ENCODE measurements around the gene VOPP1. TPM values are rescaled to one million over a fixed set of nuclear protein-coding genes. Genes with fewer than 3 reads are reported as not detected.

The VOPP1 gene
- polyA plus RNA-seq, 3 donors, result 11.3 to 34.0 (median 27.9) TPM

DNA sequence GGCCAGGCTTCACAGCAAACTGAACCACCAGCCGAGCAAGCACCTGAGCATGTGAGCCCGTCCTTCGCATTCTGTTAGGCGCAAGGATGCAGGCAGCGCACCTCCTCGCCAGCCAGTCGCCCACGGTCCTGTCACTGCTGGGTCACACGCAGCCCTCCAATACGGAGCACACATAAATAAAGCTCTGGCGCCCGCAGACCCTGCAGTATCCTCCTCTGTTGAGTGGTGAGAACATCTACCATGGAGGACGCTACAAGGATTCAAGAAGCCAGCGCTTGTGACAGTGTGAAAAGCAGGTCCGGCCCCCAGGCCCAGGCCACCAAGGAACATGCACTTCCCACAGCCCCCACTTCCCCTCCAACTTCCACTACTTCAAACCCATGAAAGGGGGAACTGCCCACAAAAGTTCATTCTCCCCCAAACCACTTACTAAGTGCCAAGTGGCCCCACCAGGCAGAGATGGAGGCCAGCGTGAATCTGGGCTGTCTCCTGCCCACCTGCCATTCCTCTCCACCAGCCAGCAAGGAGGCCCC lies 34.8 kb downstream of the VOPP1 start:
- H3K27ac ChIP-seq (ENCODE audit: low read depth, low read length), result no peak overlapping the region
- WGBS, 3 donors, result 87 to 95% (median 92%) methylated on average over 16 of the region's 16 CpGs

DNA sequence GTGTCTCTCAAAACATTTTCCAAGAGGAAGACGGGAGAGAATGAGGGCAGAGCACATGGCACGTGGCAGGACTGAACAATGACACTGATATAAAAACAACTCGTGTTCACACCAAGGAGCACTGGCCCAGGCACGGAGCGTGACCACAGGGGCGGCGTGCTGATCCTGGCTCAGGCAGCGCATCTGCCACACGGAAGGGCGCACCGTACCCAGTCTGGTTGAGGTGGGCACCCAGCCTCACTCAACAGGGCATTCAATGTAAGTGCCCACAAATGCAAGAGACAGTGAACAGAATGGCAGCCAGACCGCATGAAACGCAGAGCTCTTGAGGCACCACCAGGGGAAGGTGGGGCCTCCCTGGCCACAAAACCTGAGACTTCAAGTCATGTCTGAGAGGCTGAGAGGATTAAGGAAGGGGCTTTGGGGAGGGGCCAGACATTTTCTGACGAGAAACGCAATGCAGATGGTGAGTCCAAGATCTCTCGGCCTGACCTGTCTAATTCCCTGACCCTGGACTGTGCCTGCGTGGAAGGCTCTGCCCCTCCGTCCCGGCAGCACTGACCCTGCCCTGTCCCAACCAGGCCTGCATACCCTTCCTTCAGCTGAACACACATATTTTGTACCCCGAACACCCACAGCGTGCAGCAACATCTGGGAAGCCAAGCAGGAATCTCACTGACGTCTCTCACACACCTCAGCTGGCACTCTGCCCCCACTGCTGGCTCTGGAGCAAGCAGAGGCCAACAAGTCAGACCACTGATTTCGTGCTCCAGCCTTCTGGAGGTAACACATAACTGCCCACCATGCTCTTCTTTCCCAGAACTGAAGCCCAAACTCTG lies 35.5 kb downstream of the VOPP1 start:
- 85 to 92% (median 91%) methylated on average over 23 of the region's 23 CpGs for WGBS, 3 donors
- no peak overlapping the region for H3K27ac ChIP-seq (ENCODE audit: low read depth, low read length)

DNA sequence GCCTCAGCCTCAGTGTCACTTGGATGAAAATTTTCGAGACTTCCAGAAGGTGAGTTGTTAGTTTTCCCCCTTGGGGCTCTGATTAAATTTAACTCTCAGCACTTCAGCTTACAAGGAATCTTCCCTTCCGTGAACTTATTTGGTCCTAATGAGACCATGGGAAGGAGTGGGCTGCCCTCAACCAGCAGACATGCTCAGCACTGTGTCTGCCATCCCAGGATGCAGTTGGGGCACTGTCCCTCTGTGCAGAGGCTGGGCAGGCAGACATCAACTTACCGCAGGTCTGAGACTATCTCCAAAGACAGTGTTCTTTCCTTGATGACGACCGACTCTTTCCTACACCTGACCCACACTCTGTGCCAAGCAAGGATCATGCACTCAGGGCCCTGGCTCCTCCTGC lies 36.7 kb downstream of the VOPP1 start:
- 84 to 89% (median 88%) methylated on average over 5 of the region's 5 CpGs for WGBS, 3 donors
- no peak overlapping the region for H3K27ac ChIP-seq (ENCODE audit: low read depth, low read length)

DNA sequence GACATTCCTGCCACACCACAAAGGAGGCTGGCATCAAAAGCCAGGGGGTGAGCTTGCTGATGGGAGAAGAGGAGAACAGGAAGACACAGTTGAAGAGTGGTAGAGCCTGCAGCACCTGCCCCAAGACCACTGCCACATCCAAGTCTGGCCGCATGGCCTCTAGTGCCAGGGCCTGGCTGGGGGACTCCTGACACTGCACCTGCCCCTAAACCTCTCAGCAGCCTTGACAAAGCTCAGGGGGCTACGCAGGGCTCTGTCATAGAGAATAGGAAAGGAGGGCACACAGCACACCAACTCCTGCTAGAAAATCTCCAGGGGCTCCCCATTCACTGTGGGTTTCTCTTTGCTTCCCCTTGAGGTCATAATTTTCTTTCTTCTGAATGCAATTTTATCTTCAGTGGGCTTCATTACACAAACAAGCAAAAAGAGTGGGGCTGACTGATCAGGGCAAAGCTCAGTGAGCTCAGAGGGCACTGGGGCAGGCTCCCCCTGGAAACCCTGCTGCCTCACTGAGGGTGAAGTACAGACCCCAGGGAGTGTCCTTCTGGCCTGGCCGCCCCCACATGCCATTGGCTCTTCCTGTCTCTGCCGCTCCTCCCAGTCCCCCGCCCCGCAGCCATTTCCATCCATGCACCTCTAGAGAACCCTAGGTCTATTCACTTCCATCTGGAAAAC lies 37.2 kb downstream of the VOPP1 start:
- WGBS, 3 donors, result 78 to 87% (median 86%) methylated on average over 6 of the region's 6 CpGs
- H3K27ac ChIP-seq (ENCODE audit: low read depth, low read length), result no peak overlapping the region

DNA sequence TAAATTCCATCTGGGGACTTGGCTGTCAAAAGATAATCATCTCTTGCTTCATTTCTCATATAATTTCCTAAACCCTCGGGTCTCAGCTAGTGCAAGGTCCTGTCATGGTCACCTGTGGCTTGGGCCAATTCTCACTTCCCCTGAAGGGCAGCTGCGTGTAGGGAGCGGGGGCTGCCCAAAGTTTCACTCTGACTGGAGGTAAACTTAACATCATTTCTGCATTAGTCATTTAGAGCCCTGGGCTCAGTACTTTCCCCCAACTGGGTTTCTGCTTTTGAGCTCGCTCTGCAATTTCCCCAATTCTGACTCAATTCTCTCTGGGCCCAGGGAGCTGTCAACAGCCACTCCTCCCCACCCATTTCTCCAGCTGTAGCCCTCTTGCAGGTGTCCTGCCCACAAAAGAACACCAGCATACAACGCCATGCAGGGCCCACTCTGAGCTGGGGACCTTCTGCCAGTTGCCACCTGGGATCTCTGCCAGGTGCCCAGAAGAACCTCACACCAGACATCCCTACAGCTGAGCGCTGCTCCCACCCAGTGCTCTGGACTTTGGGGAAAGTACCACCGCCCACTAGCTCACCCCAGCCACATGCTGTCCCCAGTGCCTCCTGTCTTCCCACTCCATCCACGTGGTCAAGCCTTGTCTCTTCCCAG lies 37.9 kb downstream of the VOPP1 start:
- no peak overlapping the region for H3K27ac ChIP-seq (ENCODE audit: low read depth, low read length)
- WGBS, 3 donors, result 50 to 78% (median 58%) methylated on average over 8 of the region's 8 CpGs

DNA sequence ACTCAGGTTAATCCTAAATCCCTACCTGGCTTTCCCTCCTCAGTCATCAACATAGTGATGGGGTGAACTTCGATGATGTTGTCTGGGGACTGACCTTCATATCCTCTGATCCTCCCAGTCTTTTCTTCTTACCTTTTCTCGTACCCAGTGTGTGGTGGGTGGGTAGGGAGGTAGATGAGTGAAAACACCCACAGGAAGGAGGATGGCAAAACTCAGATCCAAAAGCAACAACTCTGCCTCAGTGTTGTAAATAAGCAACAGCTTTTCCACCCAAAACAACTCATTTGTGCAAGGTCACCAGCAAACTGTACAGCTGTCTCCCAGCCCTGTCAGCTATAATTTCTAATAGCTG lies 38.6 kb downstream of the VOPP1 start:
- H3K27ac ChIP-seq (ENCODE audit: low read depth, low read length), result no peak overlapping the region
- WGBS, 3 donors, result 64 to 92% (median 66%) methylated on average over 2 of the region's 2 CpGs

DNA sequence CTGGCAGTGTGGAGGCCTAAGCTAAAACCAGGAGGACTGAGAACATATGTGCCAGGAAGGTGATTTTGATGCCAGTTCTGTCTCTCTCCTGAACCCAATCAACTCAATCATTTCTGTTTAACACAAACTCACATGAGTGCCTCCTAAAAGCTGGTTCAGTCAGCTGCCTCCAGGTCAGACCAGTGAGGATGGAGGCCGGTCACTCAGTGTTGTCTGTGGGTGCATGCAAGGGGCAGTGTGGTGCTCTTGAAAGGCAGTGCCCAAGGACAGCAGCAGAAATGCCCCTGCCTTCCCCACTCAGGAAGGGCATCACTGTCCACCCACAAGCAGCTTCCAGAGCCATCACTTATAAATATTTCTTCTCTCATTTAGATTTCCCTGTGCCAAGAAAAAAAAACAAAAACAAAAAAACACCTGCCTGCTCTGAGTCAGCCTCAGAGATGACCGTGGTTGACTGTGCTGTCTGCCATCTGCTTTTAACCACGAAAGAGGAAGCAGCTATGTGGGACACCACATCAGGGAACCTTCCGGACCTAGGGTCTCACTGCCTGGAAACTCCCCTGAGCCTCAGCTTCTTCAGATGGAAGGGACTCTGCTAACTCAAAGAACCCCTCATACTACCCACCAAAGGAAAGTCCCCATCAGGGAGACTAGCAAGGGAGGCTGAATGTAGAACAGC lies 39.1 kb downstream of the VOPP1 start:
- peak overlapping the region; percentile 55 for H3K27ac ChIP-seq (ENCODE audit: low read depth, low read length)
- WGBS, 3 donors, result 51 to 89% (median 52%) methylated on average over 4 of the region's 4 CpGs

DNA sequence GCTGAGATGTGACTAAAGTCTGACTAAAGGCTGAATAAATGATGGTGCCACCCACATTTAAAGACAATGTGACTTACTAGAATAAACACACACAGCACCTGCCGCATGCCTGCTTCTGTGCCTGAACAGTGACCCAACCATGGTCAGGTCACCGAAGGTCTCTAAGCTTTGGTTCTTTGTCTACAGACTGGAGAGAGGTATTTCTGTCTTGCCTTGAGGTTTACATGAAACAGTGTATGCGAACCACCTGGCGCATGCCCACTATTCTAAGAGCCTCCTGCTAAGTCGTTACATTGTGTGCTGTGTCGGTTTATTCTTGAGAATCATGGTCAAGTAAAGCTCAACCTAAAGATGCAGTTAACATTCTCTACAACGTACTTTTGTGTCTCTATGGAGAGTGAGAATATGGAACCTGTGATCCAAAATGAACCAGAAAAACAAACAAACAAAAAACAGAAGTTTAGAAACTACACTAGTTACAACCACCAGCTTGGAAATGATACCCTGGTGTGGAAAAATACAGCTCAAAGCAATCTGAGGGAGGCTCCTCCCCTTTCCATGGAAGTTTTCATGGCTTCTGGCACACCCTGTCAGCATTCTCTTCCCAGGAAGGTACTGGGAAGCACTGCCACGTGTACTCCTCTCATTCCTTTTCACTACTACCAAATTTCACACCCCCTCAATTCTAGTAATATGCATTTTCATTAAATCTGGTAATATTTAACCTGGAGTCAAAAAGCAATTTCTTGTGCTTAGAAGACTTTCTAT lies 40.0 kb downstream of the VOPP1 start:
- H3K27ac ChIP-seq (ENCODE audit: low read depth, low read length), result peak overlapping the region; percentile 55
- 86 to 88% (median 87%) methylated on average over 8 of the region's 8 CpGs for WGBS, 3 donors

DNA sequence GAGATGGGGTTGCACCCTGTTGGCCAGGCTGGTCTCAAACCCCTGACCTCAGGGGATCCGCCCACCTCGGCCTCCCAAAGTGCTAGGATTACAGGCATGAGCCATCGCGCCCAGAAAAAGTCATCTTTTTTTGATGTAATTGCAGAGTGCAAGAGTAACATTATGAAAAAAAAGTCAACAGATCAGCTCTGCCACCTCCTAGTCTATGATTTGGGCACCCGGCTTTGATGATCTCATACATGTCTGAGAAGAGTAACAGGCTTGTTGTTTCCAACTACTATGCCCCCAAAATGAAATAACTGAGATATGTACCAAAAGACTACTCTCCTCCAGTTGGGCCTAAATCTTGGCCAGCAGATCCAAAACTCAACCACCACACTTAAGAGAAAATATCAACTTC lies 40.8 kb downstream of the VOPP1 start:
- no peak overlapping the region for H3K27ac ChIP-seq (ENCODE audit: low read depth, low read length)
- WGBS, 3 donors, result 96 to 98% (median 96%) methylated on average over 5 of the region's 5 CpGs

DNA sequence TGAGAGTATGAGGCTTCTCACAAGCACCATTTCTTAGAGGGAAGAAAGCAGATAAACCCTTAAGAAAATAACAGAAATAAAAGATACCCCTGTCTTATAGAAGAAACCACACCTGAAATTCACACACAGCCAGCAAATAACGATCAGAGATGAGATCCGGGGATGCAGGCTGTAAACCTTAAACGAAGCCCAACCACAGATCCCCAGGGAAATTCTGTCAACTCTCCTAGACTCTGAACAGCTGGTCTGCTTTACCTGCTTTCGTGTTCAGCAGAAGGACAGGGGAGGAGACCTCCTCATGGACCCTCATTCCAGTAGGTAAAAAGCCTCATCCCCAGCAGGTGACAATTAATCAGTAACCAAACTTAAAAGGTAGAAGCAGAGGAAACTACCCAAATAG lies 45.0 kb downstream of the VOPP1 start:
- no peak overlapping the region for H3K27ac ChIP-seq (ENCODE audit: low read depth, low read length)
- 50 to 68% (median 64%) methylated on average over 4 of the region's 4 CpGs for WGBS, 3 donors

DNA sequence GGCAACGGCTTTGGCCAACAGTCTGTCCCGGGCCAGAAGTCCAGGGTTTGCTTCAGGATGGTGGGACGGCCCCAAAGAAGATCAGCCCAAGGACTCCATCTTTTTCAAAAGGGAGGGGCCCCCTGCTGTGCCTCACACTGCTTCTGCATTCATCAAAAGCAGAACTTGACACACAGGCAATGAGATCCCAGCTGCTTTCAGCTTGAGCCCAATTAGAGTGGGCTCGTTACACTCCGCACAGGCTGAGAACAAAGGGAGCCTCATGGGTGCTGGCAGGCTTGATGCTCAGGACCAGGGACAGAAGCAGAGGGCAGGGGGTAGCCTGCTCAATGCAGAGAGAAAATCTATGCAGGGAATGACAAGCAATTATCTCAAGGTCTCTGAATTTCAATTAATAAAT lies 45.5 kb downstream of the VOPP1 start:
- 63 to 77% (median 74%) methylated on average over 5 of the region's 5 CpGs for WGBS, 3 donors
- no peak overlapping the region for H3K27ac ChIP-seq (ENCODE audit: low read depth, low read length)

DNA sequence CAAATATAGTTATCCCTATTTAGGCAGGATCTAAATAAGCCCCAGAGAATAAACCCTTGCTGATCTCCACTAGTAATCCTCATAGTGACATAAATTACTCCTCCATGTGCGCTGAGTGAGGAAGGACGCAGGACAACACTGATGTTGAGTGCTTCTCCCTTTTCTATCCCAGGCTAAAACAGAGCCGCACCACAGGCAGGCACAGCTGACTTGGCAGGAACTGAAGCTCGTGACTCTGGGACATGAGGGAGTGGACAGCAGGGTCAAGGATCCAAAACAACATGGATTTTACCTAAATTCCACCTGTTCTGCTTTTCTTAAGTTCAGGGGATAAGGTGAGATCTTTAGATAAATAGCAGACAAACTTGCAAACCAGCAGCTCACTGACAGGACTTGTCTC lies 46.0 kb downstream of the VOPP1 start:
- no peak overlapping the region for H3K27ac ChIP-seq (ENCODE audit: low read depth, low read length)
- 75 to 87% (median 77%) methylated on average over 4 of the region's 4 CpGs for WGBS, 3 donors

DNA sequence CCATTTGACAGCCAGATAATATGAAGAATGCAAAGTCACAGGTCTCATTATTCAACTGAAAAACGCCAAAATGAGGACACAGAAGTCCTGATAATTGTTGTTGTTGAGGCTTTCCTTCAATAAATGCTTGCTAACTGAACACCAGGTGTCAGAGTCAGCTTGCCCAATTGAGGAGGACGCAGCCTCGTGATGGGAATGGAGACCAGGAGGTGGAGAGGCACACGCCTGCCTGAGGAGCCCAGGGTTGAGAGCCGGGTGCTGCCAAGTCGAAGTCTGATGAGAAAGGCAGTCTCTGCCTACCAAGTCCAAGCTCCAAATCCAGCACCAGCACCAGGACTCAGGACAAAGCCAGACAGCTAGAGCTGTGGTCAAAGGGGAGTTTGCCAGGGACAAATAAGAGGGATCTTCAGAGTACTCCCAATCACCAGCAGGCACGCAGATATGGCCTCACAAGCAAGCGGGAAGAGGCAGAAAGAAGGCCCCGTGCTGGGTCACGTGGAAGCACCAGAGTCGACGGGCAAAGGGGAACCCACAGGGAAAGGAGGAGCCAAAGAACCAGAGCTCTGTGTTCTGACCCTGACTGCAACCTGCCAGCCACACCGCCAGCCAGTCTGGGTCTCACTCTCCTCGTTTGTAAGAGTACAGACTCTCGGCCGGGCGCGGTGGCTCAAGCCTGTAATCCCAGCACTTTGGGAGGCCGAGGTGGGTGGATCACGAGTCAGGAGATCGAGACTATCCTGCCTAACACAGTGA lies 47.6 kb downstream of the VOPP1 start:
- no peak overlapping the region for H3K27ac ChIP-seq (ENCODE audit: low read depth, low read length)
- 88 to 96% (median 94%) methylated on average over 21 of the region's 21 CpGs for WGBS, 3 donors

DNA sequence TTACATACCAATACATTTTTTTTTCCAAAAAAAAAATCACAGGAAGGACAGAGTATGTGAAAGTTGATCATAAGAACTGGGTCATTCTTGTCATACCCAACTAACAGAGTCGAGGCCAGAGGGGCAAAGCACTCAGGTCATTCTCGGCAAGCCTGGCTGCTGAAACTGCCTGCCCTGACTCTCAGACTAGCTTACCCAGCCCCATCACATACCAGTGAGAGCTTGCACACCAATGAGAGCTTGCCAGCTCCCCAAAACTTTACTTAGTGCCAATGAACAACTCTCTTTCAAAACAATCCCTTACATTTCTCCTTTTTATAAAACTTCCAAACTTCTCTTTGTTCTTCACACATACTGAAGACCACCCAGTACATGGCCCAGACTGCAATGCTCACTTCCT lies 48.9 kb downstream of the VOPP1 start:
- no peak overlapping the region for H3K27ac ChIP-seq (ENCODE audit: low read depth, low read length)
- WGBS, 3 donors, result 73 to 81% (median 77%) methylated on average over 2 of the region's 2 CpGs

DNA sequence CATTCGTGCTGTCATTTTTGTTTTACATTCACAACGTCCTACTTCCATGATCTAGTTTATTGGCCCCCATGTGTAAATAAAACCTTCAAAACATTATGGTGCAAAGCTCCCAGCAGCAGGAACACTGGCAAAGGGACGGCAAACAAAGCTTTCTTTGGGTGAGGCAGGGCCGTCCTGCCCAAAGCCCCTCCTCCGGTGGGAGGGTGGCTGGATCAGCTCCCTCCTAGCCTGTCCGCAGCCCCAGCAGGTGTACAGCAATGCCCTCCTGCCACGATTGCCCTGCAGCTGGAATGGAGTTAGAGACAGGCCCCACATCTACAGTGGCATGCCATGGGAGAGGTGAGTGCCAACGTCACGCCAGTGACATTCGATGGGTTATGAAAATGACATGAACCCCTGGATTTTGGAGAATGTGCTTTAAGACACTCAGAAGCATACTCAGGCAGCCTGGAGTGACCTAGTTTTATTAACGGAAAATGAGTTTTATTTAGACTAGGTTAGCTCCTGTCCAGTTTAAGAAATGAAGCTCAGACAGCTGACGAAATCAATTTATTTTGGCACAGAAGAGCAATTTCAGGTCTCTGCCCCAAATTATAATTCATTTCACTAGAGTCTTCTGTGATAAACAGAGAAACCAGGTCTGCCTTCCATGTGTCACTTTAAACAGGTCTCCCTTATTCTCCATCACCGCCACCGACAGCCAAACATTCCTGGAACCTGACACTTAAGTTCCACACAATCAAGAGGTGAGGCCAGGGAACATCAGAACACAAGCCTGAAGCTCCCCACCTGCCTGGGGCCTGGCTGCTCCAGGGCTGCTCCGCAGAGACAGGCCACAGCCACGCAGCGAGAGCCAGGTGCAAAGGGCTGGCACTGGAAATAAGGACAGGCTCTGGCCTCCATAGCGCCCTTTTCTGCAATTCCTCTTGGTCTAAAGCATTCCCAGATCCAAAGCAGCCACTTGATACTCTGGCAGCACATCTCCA lies 50.1 kb downstream of the VOPP1 start:
- WGBS, 3 donors, result 84 to 91% (median 87%) methylated on average over 18 of the region's 18 CpGs
- no peak overlapping the region for H3K27ac ChIP-seq (ENCODE audit: low read depth, low read length)

DNA sequence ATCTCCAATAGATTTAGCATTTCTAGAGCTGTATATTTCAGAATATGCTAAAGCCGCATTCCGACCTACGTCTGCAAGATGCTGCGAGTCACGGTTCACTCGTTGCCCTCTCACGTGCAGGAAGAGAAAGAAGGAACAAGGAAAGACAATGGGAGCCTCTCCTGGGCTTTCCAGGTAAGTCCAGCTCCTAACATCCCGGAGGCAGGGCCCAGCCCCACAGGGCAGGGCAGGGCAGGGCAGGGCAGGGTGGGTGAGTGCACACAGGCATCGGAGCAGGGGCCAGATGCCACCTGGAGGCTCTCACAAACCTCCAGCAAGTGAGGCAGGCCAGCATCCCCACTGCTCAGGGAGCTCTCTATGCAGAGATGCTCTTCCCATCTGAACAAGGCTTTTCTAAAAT lies 50.8 kb downstream of the VOPP1 start:
- 85 to 90% (median 85%) methylated on average over 9 of the region's 9 CpGs for WGBS, 3 donors
- no peak overlapping the region for H3K27ac ChIP-seq (ENCODE audit: low read depth, low read length)

Measured in adipose tissue (tissue), 3 donors.